Mesendoderm (in vitro differentiated cells): ENCODE data around the gene CDAN1.

Source experiments
- DNase-seq: peaks from one replicate; pipeline ENCODE4 v3.0.0; 2013
- H2AK5ac ChIP-seq: 2 replicates; pipeline ENCODE4 v1.6.1; 2013; ENCODE audit warnings: low read length, inconsistent platforms
- H2BK120ac ChIP-seq: 2 replicates; pipeline ENCODE4 v1.6.1; 2013; ENCODE audit warnings: low read depth, mild to moderate bottlenecking, low read length, moderate library complexity, mixed read lengths
- H2BK15ac ChIP-seq: replicated peaks from 2 replicates; pipeline ENCODE4 v1.6.1; 2013; ENCODE audit warnings: low read depth, mild to moderate bottlenecking, moderate library complexity
- H2BK5ac ChIP-seq: 2 replicates; pipeline ENCODE4 v1.6.1; 2013; ENCODE audit warnings: low read length, inconsistent platforms
- H3K18ac ChIP-seq: 2 replicates; pipeline ENCODE4 v1.6.1; 2013; ENCODE audit warnings: mild to moderate bottlenecking, low read length, mixed read lengths
- H3K23ac ChIP-seq: one replicate; pipeline ENCODE4 v1.6.1; 2013; ENCODE audit warnings: low read length
- H3K27ac ChIP-seq: 2 replicates; pipeline ENCODE4 v1.5.1; 2013; ENCODE audit warnings: low read depth, mild to moderate bottlenecking, inconsistent platforms, low read length, moderate library complexity
- H3K27me3 ChIP-seq: 2 replicates; pipeline ENCODE4 v1.6.1; 2013; ENCODE audit warnings: low read length, control low read depth, mild to moderate bottlenecking, inconsistent platforms; ENCODE audit not compliant: insufficient read depth, poor library complexity
- H3K36me3 ChIP-seq: 2 replicates; pipeline ENCODE4 v1.6.1; 2013; ENCODE audit warnings: low read length, inconsistent platforms; ENCODE audit not compliant: control insufficient read depth, insufficient read depth
- H3K4ac ChIP-seq: one replicate; pipeline ENCODE4 v1.6.1; 2013; ENCODE audit warnings: low read depth, mild to moderate bottlenecking, low read length, moderate library complexity
- H3K4me1 ChIP-seq: 2 replicates; pipeline ENCODE4 v1.6.1; 2013; ENCODE audit warnings: low read depth, low read length, inconsistent platforms; ENCODE audit not compliant: control insufficient read depth
- H3K4me2 ChIP-seq: 2 replicates; pipeline ENCODE4 v1.6.1; 2013; ENCODE audit warnings: low read length
- H3K4me3 ChIP-seq: 2 replicates; pipeline ENCODE4 v1.5.1; 2013; ENCODE audit warnings: mild to moderate bottlenecking, low read length
- H3K56ac ChIP-seq: one replicate; pipeline ENCODE4 v1.6.1; 2013; ENCODE audit warnings: low read length
- H3K79me1 ChIP-seq: 2 replicates; pipeline ENCODE4 v1.6.1; 2013; ENCODE audit warnings: low read length, inconsistent platforms
- H3K79me2 ChIP-seq: 2 replicates; pipeline ENCODE4 v1.6.1; 2013; ENCODE audit warnings: mild to moderate bottlenecking, low read length; ENCODE audit not compliant: control insufficient read depth, insufficient read depth
- H3K9ac ChIP-seq: 2 replicates; pipeline ENCODE4 v1.6.1; 2013; ENCODE audit warnings: low read length, inconsistent platforms
- H4K5ac ChIP-seq: one replicate; pipeline ENCODE4 v1.6.1; 2013; ENCODE audit warnings: low read length
- H4K8ac ChIP-seq: one replicate; pipeline ENCODE4 v1.6.1; 2013; ENCODE audit warnings: low read depth, mild to moderate bottlenecking, control low read depth, low read length, moderate library complexity
- WGBS: extraction: QIAGEN DNeasy Blood & Tissue Kit; methylation state at CpG from one replicate; pipeline ENCODE4 v1.1.7; 2013; ENCODE audit warnings: low lambda C conversion rate, missing lambda C conversion rate; ENCODE audit not compliant: insufficient coverage; ENCODE audit errors: extremely low coverage; 5-methylcytosine and 5-hydroxymethylcytosine counted together

The CDAN1 gene

GRCh38 chr15:42721016-42721415, 15.9 kb downstream of the CDAN1 start:
- Histone ChIP-seq H3K27ac (no peak overlapping the region), H4K5ac (no peak overlapping the region), H2BK120ac (no peak overlapping the region), H3K36me3 (peaks cover 13% of the 10 kb centered on the region), H3K4ac (no peak overlapping the region), H3K27me3 (no peaks in the 10 kb centered on the region), H3K79me2 (no peaks in the 10 kb centered on the region), H3K4me3 (no peak overlapping the region), H3K23ac (no peak overlapping the region), H3K79me1 (no peaks in the 10 kb centered on the region), H3K56ac (no peak overlapping the region), H2BK5ac (no peak overlapping the region), H4K8ac (no peak overlapping the region), H3K4me1 (no peaks in the 10 kb centered on the region), H2AK5ac (no peak overlapping the region), H3K9ac (no peak overlapping the region), H2BK15ac (no peak overlapping the region), H3K4me2 (no peak overlapping the region), H3K18ac (no peak overlapping the region)
- WGBS, result no CpG with 5 or more reads among the region's 6 CpGs
- no peak for DNase-seq

DNA sequence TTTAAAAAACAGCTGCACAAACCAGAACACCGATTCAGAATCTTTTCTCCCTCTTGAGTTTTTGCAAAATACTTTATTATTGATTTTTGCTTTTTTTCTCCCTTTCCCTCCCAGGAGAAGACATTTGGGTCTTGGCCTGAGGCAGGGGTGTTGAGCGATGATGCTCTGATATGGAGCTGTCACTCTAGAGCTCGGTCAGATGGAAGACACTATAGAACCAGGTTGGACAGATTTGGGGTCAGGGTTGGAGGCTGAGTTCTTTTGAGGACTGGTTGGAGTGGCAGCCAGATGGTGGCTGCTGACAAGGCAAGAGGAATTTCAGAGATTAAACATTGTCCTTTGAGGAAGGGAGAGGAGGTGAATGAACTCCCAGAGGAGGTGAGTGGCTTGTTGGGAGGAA, 16.9 kb downstream of the CDAN1 start:
- Histone ChIP-seq H4K8ac (no peak overlapping the region), H3K36me3 (peaks cover 11% of the 10 kb centered on the region), H2AK5ac (no peak overlapping the region), H2BK5ac (no peak overlapping the region), H3K56ac (no peak overlapping the region), H3K4ac (no peak overlapping the region), H3K18ac (no peak overlapping the region), H3K79me2 (no peaks in the 10 kb centered on the region), H3K9ac (no peak overlapping the region), H3K4me2 (no peak overlapping the region), H2BK15ac (no peak overlapping the region), H3K27ac (no peak overlapping the region), H3K79me1 (no peaks in the 10 kb centered on the region), H3K27me3 (no peaks in the 10 kb centered on the region), H3K4me1 (no peaks in the 10 kb centered on the region), H4K5ac (no peak overlapping the region), H3K23ac (no peak overlapping the region), H3K4me3 (no peak overlapping the region), H2BK120ac (no peak overlapping the region)
- DNase-seq, result no peak
- WGBS, result no CpG with 5 or more reads among the region's 3 CpGs

GRCh38 chr15:42719043-42719442, 17.9 kb downstream of the CDAN1 start:
- Histone ChIP-seq H3K23ac (no peak overlapping the region), H4K8ac (no peak overlapping the region), H3K79me2 (no peaks in the 10 kb centered on the region), H3K36me3 (peaks cover 7% of the 10 kb centered on the region), H3K4ac (no peak overlapping the region), H4K5ac (no peak overlapping the region), H2BK120ac (no peak overlapping the region), H3K9ac (no peak overlapping the region), H3K27ac (no peak overlapping the region), H2BK5ac (no peak overlapping the region), H3K4me2 (no peak overlapping the region), H2BK15ac (no peak overlapping the region), H2AK5ac (no peak overlapping the region), H3K79me1 (no peaks in the 10 kb centered on the region), H3K56ac (no peak overlapping the region), H3K4me3 (no peak overlapping the region), H3K27me3 (no peaks in the 10 kb centered on the region), H3K18ac (no peak overlapping the region), H3K4me1 (no peaks in the 10 kb centered on the region)
- no peak for DNase-seq
- no CpG with 5 or more reads among the region's 6 CpGs for WGBS

DNA sequence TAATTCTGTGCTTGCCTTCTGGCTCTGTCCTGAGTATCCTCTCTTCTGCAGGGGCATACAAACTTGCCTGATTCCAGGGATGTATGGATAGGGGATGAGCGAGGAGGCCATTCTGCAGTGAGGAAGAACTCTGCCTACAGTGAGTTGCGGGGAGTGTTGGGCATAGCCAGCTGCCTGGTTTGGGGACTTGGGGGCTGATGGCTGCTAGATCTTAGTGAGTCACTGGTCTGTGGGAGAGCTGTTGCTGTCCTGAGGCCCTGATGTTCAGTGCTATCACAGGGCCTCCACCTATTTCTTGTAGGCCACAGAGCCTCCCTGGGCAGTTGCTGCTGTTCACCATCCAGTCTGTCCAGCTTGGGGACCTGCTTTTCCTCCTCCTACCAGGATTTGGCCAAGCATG, 20.3 kb downstream of the CDAN1 start:
- H2BK15ac ChIP-seq, result no peak overlapping the region
- H2BK120ac ChIP-seq, result no peak overlapping the region
- no peak overlapping the region for H2AK5ac ChIP-seq
- no peaks in the 10 kb centered on the region for H3K79me2 ChIP-seq
- no peak overlapping the region for H3K56ac ChIP-seq
- peaks cover 2% of the 10 kb centered on the region for H3K36me3 ChIP-seq
- no peak overlapping the region for H3K4me2 ChIP-seq
- H3K23ac ChIP-seq, result no peak overlapping the region
- H3K79me1 ChIP-seq, result no peaks in the 10 kb centered on the region
- no peaks in the 10 kb centered on the region for H3K4me1 ChIP-seq
- H3K27ac ChIP-seq, result no peak overlapping the region
- H3K27me3 ChIP-seq, result no peaks in the 10 kb centered on the region
- no peak overlapping the region for H2BK5ac ChIP-seq
- DNase-seq, result no peak
- H3K9ac ChIP-seq, result no peak overlapping the region
- H4K5ac ChIP-seq, result no peak overlapping the region
- no peak overlapping the region for H4K8ac ChIP-seq
- H3K18ac ChIP-seq, result no peak overlapping the region
- no CpG with 5 or more reads among the region's 2 CpGs for WGBS
- no peak overlapping the region for H3K4me3 ChIP-seq
- no peak overlapping the region for H3K4ac ChIP-seq

DNA sequence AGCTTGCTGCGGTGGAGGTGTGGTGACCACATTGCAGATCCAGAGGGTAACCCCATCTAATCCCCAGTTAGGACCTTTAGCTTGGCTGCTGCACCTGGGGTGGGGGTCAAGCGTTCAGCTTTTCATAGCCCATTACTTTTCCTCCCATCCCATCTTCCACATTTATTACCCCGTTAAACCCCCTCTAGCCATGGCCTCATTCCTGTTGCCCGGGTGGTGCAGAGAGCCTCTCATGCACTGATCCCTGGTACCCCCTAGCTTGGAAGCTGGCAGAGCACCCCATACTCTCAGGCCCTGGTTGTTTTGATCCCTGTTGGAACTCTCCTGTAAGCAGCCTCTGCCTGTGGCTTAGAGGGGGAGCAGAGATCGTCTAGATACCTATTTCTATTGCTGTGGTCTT, 20.8 kb downstream of the CDAN1 start:
- H3K27me3 ChIP-seq, result no peaks in the 10 kb centered on the region
- H3K27ac ChIP-seq, result no peak overlapping the region
- no peak overlapping the region for H3K4me2 ChIP-seq
- H4K8ac ChIP-seq, result no peak overlapping the region
- no peak overlapping the region for H3K56ac ChIP-seq
- no peak overlapping the region for H2AK5ac ChIP-seq
- H3K4ac ChIP-seq, result no peak overlapping the region
- no peak overlapping the region for H2BK5ac ChIP-seq
- no peak overlapping the region for H3K18ac ChIP-seq
- H3K4me3 ChIP-seq, result no peak overlapping the region
- no peak overlapping the region for H4K5ac ChIP-seq
- WGBS, result no CpG with 5 or more reads among the region's 5 CpGs
- no peak overlapping the region for H2BK120ac ChIP-seq
- no peaks in the 10 kb centered on the region for H3K79me1 ChIP-seq
- no peaks in the 10 kb centered on the region for H3K79me2 ChIP-seq
- no peak overlapping the region for H2BK15ac ChIP-seq
- H3K9ac ChIP-seq, result no peak overlapping the region
- no peak overlapping the region for H3K23ac ChIP-seq
- no peak for DNase-seq
- H3K4me1 ChIP-seq, result no peaks in the 10 kb centered on the region
- peaks cover 2% of the 10 kb centered on the region for H3K36me3 ChIP-seq

- Histone ChIP-seq H3K18ac (no peak overlapping the region), H3K9ac (no peak overlapping the region), H3K79me1 (no peaks in the 10 kb centered on the region), H3K27me3 (no peaks in the 10 kb centered on the region), H3K4me3 (no peak overlapping the region), H2BK120ac (no peak overlapping the region), H2AK5ac (no peak overlapping the region), H3K27ac (no peak overlapping the region), H3K79me2 (no peaks in the 10 kb centered on the region), H3K4ac (no peak overlapping the region), H3K23ac (no peak overlapping the region), H3K4me1 (no peaks in the 10 kb centered on the region), H4K8ac (no peak overlapping the region), H3K4me2 (no peak overlapping the region), H3K36me3 (no peaks in the 10 kb centered on the region), H2BK15ac (no peak overlapping the region), H2BK5ac (no peak overlapping the region), H3K56ac (no peak overlapping the region), H4K5ac (no peak overlapping the region)
- WGBS, result no CpG with 5 or more reads among the region's 4 CpGs
- DNase-seq, result no peak
Observed at GRCh38 chr15:42712584-42712983, 24.3 kb downstream of the CDAN1 start.
